GM12891 (cell line): ENCODE measurements around the gene PTPRD.

Experiments
- DNase-seq: peaks from one replicate; pipeline ENCODE4 v3.0.0; 2011; ENCODE audit warnings: low spot score; ENCODE audit not compliant: insufficient read length
- FAIRE-seq: peaks from 2 replicates; lab custom pipeline; 2011; peaks lifted over from hg19 to GRCh38; lab: Jason Lieb, UNC
- PAX5 ChIP-seq: IDR thresholded peaks from 2 replicates; pipeline ENCODE4 v1.6.1; 2011; ENCODE audit warnings: low read length, moderate library complexity, mild to moderate bottlenecking; ENCODE audit not compliant: insufficient read depth, severe bottlenecking
- POLR2A ChIP-seq: IDR thresholded peaks from 2 replicates; pipeline ENCODE4 v1.6.1; 2011; ENCODE audit warnings: low read depth, low read length, control low read depth
- POLR2AphosphoS5 ChIP-seq: IDR thresholded peaks from 2 replicates; pipeline ENCODE4 v1.6.1; 2011; ENCODE audit warnings: low read depth, low read length, control low read depth
- POU2F2 ChIP-seq: IDR thresholded peaks from 2 replicates; pipeline ENCODE4 v1.6.1; 2011; ENCODE audit warnings: low read depth, mild to moderate bottlenecking, control low read depth, low read length, moderate library complexity
- SPI1 ChIP-seq: IDR thresholded peaks from 2 replicates; pipeline ENCODE4 v1.6.1; 2011; ENCODE audit warnings: low read depth, low read length, control low read depth
- TAF1 ChIP-seq: IDR thresholded peaks from 2 replicates; pipeline ENCODE4 v1.6.1; 2011; ENCODE audit warnings: low read depth, low read length, control low read depth

PTPRD gene

GRCh38 chr9:8783941-8784340, 1828.9 kb downstream of the PTPRD start:
- DNase-seq (no peak), FAIRE-seq (no peak)
- TF ChIP-seq POLR2A (no peak), TAF1 (no peak), POLR2AphosphoS5 (no peak), SPI1 (no peak), POU2F2 (no peak), PAX5 (no peak)

- TF ChIP-seq PAX5 (no peak), SPI1 (no peak), POLR2A (no peak), POLR2AphosphoS5 (no peak), TAF1 (no peak), POU2F2 (no peak)
- FAIRE-seq (no peak), DNase-seq (no peak)
Observed at GRCh38 chr9:8782237-8782636, 1830.6 kb downstream of the PTPRD start.

DNA sequence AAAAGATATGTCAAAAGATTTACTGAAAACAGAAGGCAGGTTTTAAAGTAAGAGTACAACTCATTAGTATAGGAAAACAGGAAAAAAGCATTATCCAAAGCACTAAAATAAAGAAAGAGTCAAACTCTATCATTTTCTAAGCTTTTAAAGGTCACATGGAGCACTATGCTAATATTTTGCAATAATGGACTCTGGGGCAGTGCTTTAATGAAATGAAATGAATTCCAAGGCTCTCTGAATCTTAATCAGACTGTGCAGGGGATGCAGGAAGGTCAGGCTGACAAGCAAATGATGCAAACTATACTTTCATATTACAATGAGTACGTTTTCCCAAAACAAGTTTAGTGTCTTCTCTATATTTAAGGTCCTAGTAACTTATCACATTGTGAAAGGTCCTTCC, 1831.3 kb downstream of the PTPRD start:
- no peak for TF ChIP-seq PAX5
- TF ChIP-seq POLR2A, result no peak
- no peak for TF ChIP-seq POLR2AphosphoS5
- TF ChIP-seq TAF1, result no peak
- TF ChIP-seq POU2F2, result no peak
- no peak for TF ChIP-seq SPI1
- DNase-seq, result no peak
- no peak for FAIRE-seq

DNA sequence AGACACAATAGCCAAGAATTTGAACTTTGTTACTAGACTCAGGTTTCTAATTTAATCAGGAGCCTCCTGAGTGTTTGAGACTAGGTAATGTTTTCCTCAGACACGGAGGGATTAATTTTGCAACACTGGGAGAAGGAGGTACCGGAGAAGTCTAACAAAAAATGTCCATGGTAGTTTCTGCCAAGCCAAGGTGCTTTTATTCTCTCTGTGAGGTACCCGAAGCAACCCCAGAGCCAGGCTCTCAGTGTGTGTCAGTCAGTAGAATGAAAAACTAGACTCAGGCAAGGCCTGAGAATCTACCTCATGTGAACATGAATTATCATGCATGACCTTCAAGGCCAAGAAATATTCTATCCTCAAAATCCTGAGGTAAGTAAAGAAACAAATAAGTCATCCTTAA, 1832.4 kb downstream of the PTPRD start:
- TF ChIP-seq POLR2AphosphoS5, result no peak
- no peak for FAIRE-seq
- no peak for DNase-seq

GRCh38 chr9:8779478-8779877, 1833.3 kb downstream of the PTPRD start:
- TF ChIP-seq POLR2AphosphoS5 (no peak), SPI1 (no peak), TAF1 (no peak), POLR2A (no peak), POU2F2 (no peak), PAX5 (no peak)

DNA sequence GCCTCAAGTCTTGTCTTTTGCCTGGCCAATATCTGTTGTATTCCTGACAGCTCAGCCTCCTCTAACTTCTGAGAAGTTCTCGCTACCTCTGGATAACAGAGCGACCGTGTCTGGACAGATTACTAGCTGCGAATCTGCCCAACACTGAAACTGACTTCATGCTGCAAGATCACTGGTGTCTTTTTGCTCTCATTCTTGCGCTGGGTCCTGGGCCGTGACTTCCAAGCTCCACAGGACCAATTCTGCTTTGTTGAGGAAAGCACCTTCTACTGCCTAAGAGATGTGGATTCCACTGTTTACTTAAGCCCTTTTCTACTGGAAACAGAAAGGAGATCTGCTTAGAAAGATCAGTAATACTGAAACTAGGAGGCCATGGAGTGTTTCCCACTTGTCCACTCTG, 1834.4 kb downstream of the PTPRD start:
- no peak for FAIRE-seq
- TF ChIP-seq PAX5, result no peak
- TF ChIP-seq POLR2A, result no peak
- no peak for TF ChIP-seq POU2F2
- no peak for TF ChIP-seq SPI1
- DNase-seq, result no peak

More at GRCh38 chr9:8779478-8779877, 1833.3 kb downstream of the PTPRD start:
- DNase-seq (no peak), FAIRE-seq (no peak)

DNA sequence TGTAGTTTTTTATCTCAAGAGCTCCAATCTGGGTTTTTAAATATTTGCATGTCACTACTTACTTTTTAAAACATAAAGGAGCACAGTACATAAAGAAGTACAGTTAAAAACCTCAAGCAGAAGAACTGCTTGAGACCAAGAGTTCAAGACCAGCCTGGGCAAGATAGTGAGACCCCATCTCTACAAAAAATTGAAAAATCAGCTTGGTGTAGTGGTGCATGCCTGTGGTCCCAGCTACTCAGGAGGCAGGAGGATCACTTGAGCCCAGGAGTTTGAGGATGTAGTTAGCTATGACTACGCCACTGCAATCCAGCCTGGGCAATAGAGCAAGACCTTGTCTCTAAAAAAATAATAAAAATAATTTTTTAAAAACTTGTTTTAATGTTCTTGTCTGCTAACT, 1840.5 kb downstream of the PTPRD start:
- DNase-seq (no peak), FAIRE-seq (no peak)
- no peak for TF ChIP-seq TAF1
- no peak for TF ChIP-seq POU2F2
- TF ChIP-seq SPI1, result no peak
- no peak for TF ChIP-seq POLR2AphosphoS5
- TF ChIP-seq PAX5, result no peak
- TF ChIP-seq POLR2A, result no peak

DNA sequence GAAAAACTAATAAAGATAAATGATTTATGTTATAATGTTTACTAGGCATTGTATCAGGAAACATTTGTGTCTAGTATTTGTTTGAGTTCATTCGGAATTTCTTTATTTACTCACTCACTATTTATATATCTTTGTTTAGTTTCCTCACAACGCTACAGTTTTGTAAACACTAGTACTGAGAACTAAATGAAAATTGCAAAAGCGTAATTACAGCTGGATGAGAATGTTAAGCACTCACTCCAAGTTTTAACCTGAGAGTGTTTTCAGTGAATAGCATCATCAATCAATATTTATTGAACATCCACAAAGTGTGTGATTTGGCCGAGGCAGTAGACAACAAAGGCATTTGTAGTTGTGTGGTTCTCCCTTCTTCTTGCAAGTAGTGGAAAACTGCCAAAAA, 1843.6 kb downstream of the PTPRD start:
- TF ChIP-seq SPI1, result no peak
- no peak for TF ChIP-seq POLR2AphosphoS5
- TF ChIP-seq PAX5, result no peak
- TF ChIP-seq TAF1, result no peak
- TF ChIP-seq POLR2A, result no peak
- no peak for TF ChIP-seq POU2F2
- no peak for FAIRE-seq
- no peak for DNase-seq

- FAIRE-seq, result no peak
- DNase-seq, result no peak
- no peak for TF ChIP-seq POLR2AphosphoS5
- no peak for TF ChIP-seq TAF1
Observed at GRCh38 chr9:8766096-8766495, 1846.7 kb downstream of the PTPRD start.

DNA sequence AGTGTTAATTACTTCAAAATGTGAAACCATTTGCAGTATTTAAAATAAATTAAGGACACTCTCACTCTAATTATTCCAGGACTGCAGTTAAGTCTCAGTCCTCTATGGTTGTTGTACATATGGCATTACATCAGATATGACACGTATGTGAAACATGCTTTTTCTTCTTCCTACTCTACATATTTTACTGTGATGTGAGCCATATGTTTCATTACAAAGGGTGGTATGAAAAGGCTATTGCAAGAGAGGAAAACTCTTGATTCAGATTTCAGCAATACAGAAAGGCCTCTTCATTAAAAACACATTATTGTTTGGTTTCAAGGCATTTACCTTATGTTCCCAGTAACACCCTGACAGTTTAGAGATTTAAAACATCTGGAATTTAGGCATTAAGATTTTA, 1848.8 kb downstream of the PTPRD start:
- no peak for TF ChIP-seq PAX5
- TF ChIP-seq TAF1, result no peak
- TF ChIP-seq SPI1, result no peak
- no peak for TF ChIP-seq POU2F2
- TF ChIP-seq POLR2A, result no peak
- no peak for TF ChIP-seq POLR2AphosphoS5
- DNase-seq (no peak), FAIRE-seq (no peak)

GRCh38 chr9:8762479-8763085, 1850.2 kb downstream of the PTPRD start:
- no peak for FAIRE-seq
- TF ChIP-seq PAX5 (no peak), SPI1 (no peak), POU2F2 (no peak), POLR2AphosphoS5 (no peak), TAF1 (no peak), POLR2A (no peak)
- DNase-seq, result no peak
